OCI-LY7 (cell line): ENCODE results near the gene SCIMP.

Experiments
- CTCF ChIP-seq: fragments of 200-600 bp; sonication (generic); conservative IDR thresholded peaks from 2 replicates; pipeline ENCODE4 v1.5.1; 2014; ENCODE audit warnings: mild to moderate bottlenecking, antibody characterized with exemption, low read length, moderate library complexity, mixed read lengths
- EZH2phosphoT487 ChIP-seq: fragments of 200-600 bp; sonication (generic); IDR thresholded peaks from 2 replicates; pipeline ENCODE4 v1.6.1; 2018; ENCODE audit warnings: low read depth, borderline replicate concordance, mild to moderate bottlenecking, mixed run types, antibody characterized with exemption, low read length, moderate library complexity, mixed read lengths

GRCh38 chr17:5181509-5182305 is 53.0 kb downstream of the SCIMP start:
- TF ChIP-seq CTCF (no peak), EZH2phosphoT487 (no peak)
